HG02870 (cell line): ENCODE results near the gene ARHGEF10L.

ENCODE experiments used
- ATAC-seq: cut with Tn5 transposase; IDR thresholded peaks from one replicate; pipeline ENCODE4 v1.9.1; 2021; ENCODE audit warnings: mild to moderate bottlenecking, moderate library complexity; ENCODE audit not compliant: unreplicated experiment

ARHGEF10L gene

DNA sequence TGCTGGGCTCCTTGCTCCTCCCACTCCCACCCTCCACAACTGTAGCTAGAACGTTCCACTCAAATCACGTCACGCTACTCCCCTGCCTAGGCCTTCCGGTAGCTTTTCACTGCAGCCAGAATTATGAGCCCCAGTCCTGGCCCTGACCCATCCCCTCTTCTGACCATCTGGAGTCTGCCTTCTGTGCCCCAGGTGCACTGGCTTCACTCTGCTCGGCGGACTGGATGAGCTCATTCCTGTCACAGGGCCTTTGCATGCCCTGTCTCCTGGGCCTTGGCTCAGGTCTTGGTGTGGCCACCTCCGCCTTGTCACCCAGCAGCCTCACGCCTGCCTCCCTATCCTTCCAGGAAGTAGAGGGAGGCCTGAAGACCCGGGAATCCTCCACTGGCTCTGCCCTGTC, 153.1 kb downstream of the ARHGEF10L start:
- no peak for ATAC-seq

- no peak for ATAC-seq
These were observed 157.2 kb downstream of the ARHGEF10L start for GRCh38 chr1:17696417-17697301.

GRCh38 chr1:17697458-17697857, 158.0 kb downstream of the ARHGEF10L start:
- no peak for ATAC-seq

DNA sequence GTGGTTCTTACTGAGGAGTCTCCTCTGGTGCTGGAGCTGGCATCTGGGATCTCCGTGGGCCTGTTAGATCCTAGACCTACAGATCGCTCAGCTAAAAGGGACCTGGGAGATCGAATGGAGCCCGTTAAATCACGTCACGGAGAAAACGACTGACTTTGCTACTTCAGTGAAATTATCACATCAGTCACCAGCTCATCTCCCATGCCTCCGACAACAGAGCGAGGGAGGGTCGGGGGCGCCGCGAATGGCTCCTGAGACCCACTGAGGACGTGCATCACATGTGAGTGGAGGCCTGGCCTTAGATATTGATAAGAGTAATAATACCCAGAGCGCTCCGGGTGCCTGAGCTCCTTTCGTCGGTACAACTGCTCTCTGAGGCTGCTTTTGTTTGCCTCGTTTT, 160.1 kb downstream of the ARHGEF10L start:
- ATAC-seq = no peak

GRCh38 chr1:17700945-17701810, 161.7 kb downstream of the ARHGEF10L start:
- ATAC-seq = no peak

DNA sequence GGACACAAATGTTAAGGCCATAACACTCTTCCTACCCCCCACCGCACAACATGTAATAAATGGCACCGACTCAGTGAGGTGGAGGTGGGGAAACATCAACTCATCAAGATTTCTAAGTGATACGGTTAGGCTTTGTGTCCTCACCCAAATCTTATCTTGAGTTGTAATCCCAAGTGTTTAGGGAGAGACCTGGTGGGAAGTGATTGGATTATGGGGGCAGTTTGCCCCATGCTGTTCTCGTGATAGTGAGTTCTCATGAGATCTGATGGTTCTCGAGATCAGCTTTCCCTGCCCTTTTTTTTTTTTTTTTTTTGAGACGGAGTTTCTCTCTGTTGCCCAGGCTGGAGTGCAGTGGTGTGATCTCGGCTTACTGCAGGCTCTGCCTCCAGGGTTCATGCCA, 164.7 kb downstream of the ARHGEF10L start:
- no peak for ATAC-seq

DNA sequence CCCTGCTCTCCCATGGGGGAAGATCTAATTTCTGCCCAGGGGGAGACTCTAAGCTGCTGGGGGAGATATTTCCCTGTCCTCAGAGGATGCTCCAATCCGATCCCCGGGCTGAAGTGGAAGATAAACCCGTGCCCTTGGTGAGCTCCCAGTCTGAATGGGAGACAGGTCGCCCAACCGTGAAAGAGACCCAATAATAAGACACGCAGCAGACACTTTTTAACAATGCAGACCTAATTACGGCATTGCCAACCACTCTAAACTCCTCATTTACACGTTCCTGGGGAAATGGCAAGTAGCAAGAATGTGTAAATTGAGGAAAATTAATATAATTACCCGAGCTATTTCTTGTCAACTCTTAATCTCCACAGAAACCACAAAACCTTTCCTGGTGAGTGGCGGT, 166.9 kb downstream of the ARHGEF10L start:
- ATAC-seq = no peak

DNA sequence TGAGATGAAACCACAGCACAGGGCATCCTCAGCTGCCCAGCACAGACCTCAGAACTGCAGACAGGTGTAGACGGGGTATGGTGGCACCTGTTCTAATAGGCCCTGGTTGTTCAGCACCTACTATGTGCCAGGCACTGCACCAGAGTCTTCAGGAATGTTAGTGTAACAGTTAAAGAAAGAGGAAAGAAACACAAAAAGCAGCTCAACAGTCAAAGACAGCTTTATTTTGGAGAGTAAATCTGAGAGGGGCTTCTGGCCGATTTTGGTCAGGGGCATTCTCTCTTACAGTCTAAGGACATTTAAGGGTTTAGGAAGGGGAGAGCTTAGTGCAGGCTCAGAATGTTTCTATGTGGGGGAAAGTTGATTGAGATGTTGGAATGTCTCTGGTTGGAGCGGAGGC, 170.5 kb downstream of the ARHGEF10L start:
- ATAC-seq = no peak

DNA sequence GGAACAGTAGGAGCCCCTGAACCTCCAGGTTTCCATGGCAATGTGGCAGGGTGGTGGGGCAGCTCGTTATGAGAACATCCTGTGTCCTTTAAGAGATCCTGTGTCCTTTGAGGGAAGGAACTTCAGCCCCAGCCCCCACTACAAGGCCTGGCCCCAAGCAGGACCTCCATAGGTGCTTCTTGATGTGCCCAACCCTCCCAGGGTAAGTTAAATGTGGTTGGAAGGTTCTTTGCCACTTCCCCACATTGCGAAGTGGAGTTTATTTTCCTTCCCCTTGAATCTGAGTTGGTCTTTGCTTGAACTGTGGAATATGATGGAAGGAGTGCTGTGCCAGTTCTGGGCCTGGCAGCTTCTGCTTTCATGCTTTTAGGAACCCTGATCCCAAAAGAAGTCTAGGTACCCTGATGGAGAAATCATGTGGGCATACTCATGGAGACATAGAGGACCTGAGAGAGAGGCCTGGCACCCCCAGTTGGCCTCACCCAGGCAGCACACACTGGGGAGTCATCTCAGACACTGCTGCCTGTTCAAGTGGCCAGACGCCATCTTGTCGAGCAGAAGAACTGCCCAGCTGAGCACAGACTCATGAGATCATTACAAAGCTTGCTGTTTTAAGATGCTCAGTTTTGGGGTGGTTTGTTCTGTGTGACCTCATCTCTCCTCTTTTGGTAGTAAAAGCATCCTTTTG, 171.5 kb downstream of the ARHGEF10L start:
- no peak for ATAC-seq

- no peak for ATAC-seq
These were observed 172.0 kb downstream of the ARHGEF10L start for GRCh38 chr1:17711577-17711910.

GRCh38 chr1:17711941-17712340, 172.4 kb downstream of the ARHGEF10L start:
- ATAC-seq = no peak

GRCh38 chr1:17713993-17714392, 174.5 kb downstream of the ARHGEF10L start:
- ATAC-seq = no peak

- ATAC-seq = no peak
These were observed 178.4 kb downstream of the ARHGEF10L start for GRCh38 chr1:17717594-17718535.

DNA sequence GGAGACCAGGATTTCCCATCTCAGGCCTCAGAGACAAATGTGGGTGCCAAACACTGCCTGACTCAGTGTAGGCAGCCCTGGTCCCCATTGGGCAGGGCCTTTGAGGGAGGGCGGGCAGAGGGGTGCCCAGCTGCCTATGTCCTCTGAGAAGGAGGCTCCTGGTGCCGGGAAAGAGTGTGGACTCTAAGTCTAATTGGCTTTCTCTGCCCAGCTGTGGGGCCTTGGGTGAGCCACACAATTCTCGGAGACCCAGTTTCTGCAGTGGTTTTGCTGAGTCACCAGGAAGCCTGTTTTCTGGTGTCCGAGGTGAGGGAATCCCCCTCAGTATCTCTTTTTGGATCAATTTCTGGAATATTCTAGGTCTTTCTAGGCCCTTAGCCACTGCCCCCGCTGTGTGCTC, 180.4 kb downstream of the ARHGEF10L start:
- ATAC-seq = no peak

DNA sequence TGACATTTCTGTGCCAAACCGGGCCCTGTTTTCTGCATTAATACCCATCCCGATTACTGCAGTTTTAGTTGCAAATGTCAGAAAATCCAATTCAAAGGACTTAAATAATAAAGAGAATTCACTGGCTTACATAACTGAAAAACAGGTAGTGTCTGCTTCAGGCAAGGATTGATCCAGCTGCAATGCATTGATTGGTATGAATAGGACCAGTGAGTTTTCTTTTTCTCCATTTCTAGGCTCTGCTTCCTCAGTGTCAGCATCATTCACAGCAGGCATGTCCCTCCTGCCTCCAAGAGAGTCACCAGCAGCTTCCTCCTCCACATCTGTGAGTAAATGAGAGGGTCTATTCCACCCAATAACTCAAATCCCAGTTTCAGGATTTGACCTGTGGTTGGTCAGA, 181.9 kb downstream of the ARHGEF10L start:
- no peak for ATAC-seq

- ATAC-seq = no peak
These were observed 184.2 kb downstream of the ARHGEF10L start for GRCh38 chr1:17723684-17724083.

GRCh38 chr1:17724150-17724549, 184.7 kb downstream of the ARHGEF10L start:
- no peak for ATAC-seq

- no peak for ATAC-seq
These were observed 185.7 kb downstream of the ARHGEF10L start for GRCh38 chr1:17725084-17725719.

DNA sequence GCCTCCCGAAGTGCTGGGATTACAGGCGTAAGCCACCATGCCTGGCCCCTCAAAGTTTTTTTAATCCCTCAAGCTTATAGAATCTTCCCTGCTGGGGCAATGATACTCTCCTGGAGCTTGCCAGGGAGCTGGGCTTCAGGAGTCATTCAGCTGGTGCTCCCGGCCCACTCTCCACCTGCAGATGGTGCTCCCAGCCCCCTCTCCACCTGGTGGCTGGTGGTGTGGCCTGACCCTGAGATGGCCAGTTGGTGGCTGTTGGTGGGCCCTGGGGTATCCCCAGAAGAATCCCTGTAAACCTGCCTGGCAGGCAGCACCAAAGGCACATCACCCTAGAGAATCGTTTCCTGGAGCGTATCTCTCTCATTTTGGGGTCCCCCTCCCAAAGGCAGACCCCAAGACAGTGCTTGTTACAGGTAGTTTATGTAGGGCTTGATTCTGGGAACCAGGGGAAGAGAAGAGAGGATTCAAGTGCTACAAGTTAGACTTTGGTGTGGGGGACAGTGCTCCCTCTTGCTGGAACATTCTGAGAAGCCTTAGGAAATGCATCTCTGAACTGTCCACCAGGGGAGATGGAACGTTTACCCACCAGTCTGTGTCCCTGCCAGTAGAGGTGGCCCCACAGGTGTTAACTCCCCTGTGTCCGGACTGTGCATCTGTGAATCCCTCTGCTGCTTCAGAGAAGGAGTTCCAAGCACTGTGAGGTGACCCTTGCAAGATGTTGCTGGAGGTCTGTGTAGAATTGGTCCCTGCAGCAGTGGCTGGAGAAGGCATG, 186.5 kb downstream of the ARHGEF10L start:
- no peak for ATAC-seq
